Heart left ventricle (tissue), 16 donors: ENCODE data around the gene CYLC1. TPM values are rescaled to one million over a fixed set of nuclear protein-coding genes. Genes with fewer than 3 reads are reported as not detected.

Experiments
- ATAC-seq, 4 donors: fragments of 200-7000 bp; cut with Tn5 transposase; one replicate each; pipeline ENCODE4 v1.9.1; 2020 to 2022; ENCODE audit warnings: moderate library complexity in 4 of 4, mild to moderate bottlenecking in 3 of 4, moderate number of reproducible peaks in 1 of 4
- DNase-seq, 5 donors: peaks; one replicate each; pipeline ENCODE4 v3.0.0-alpha.2; 2020
- H3K27ac ChIP-seq, 12 donors: fragments of 200-600 bp; sonication (generic) in 4 of 12; one replicate each; pipeline versions ENCODE4 v1.5.0 to v1.8.0; 2016 to 2022; ENCODE audit warnings: mild to moderate bottlenecking in 2 of 12
- H3K27me3 ChIP-seq, 9 donors: fragments of 200-600 bp; sonication (generic) in 2 of 9; one replicate each; pipeline versions ENCODE4 v1.5.1 to v1.8.0; 2016 to 2022; ENCODE audit warnings: mild to moderate bottlenecking in 3 of 9
- H3K36me3 ChIP-seq, 9 donors: fragments of 200-600 bp; sonication (generic) in 2 of 9; one replicate each; pipeline versions ENCODE4 v1.5.0 to v1.8.0; 2018 to 2022; ENCODE audit warnings: mild to moderate bottlenecking in 2 of 9
- H3K4me1 ChIP-seq, 12 donors: fragments of 200-600 bp; sonication (generic) in 4 of 12; one replicate each; pipeline versions ENCODE4 v1.5.0 to v1.8.0; 2016 to 2022; ENCODE audit warnings: mild to moderate bottlenecking in 3 of 12
- H3K4me3 ChIP-seq, 12 donors: fragments of 200-600 bp; sonication (generic) in 4 of 12; one replicate each; pipeline versions ENCODE4 v1.5.0 to v1.8.0; 2017 to 2022; ENCODE audit warnings: mild to moderate bottlenecking in 9 of 12, moderate library complexity in 4 of 12
- H3K9me3 ChIP-seq, 12 donors: fragments of 200-600 bp; sonication (generic) in 4 of 12; one replicate each; pipeline versions ENCODE4 v1.5.0 to v1.8.0; 2016 to 2022; ENCODE audit warnings: mild to moderate bottlenecking in 1 of 12
- CTCF ChIP-seq, 12 donors: fragments of 200-600 bp; sonication (generic) in 4 of 12; IDR thresholded peaks; one replicate each; pipeline versions ENCODE4 v1.5.0 to v1.8.0; 2018 to 2022; ENCODE audit warnings: antibody characterized with exemption in 12 of 12, mild to moderate bottlenecking in 5 of 12
- POLR2A ChIP-seq, 2 donors: fragments of 450-650 bp; IDR thresholded peaks; one replicate each; pipeline ENCODE4 v1.6.1; 2017; ENCODE audit warnings: antibody characterized with exemption in 2 of 2, mild to moderate bottlenecking in 2 of 2, moderate library complexity in 2 of 2
- WGBS, 4 donors: extraction: QIAGEN DNeasy Blood & Tissue Kit in 2 of 4; methylation state at CpG; one replicate each; pipeline versions ENCODE4 v1.1.5 to v1.1.7; 2013 to 2018; 5-methylcytosine and 5-hydroxymethylcytosine counted together
- intact Hi-C, 10 donors: fragments of 100-400 bp; cut with DNase I; formaldehyde crosslinking; loops; one replicate each; pipeline versions ENCODE4 v1.11.1 to v1.14.2; 2022
- polyA plus RNA-seq, 2 donors: library from polyadenylated mRNA; stranded (reverse); fragments of 200-250 nt; gene quantifications; one replicate each; pipeline ENCODE4 v1.2.3, GENCODE V29; 2013
- total RNA-seq, 9 donors: library from RNA; depleted of rRNA in 2 of 9; stranded (reverse); fragments of >200 nt in 2 of 9; fragmentation: NEBNext Ultra II Directional in 3 of 9; extraction: Animal tissue kit (Norgen Biotek cat#: 25700) in 3 of 9; gene quantifications; one replicate each; pipeline versions ENCODE4 v1.1.0 to v1.2.4, GENCODE V29; 2016 to 2023
- donor health status: ischemic (EF 13 %, LVEDD 7.1; RV severe dilation, severe dysfunction).
- donor health status: healthy with polysubstance abuse.
- donor health status: DM: no; HTN: yes; CAD: no.
- donor health status: DM: no; HTN: no; CAD: no.
- donor health status: ischemic (EF 25% LVEDD 6.9; RV normal size, moderate dysfunction).
- donor health status: ischemic (EF 25% LVEDD 5.7; RV mildly dilated, moderate dysfunction).
- donor health status: healthy.
- donor health status: DM: yes; HTN: yes; CAD: no.
- donor health status: ischemic (EF 35%, LVEDD 5.7; RV mildly dilated, moderate dysfunction).
- donor health status: nonischemic (EF 11% LVEDD 7.7; RV severe dilation, severe dysfunction).
- donor health status: DM: yes; HTN: yes; CAD: no.
- donor health status: PGD.
- donor health status: ischemic (EF 29% LVEDD 5.4; RV normal size, mild dysfunction).
- donor health status: nonischemic (EF 23%, LVEDD 6.1; RV moderate dilation, normal function).

Gene CYLC1
- total and polyA plus RNA-seq, 11 donors, result not detected

GRCh38 chrX:83847339-83847738 is 13.6 kb upstream of the CYLC1 start:
- TF ChIP-seq POLR2A (IDR thresholded peaks at IDR 0.05) (no peak), CTCF (IDR thresholded peaks at IDR 0.05) (no peak)
- Histone ChIP-seq H3K9me3 (peaks cover 0 to 8% (median 0%) of the 10 kb centered on the region in 12 donors), H3K27ac (no peak overlapping the region), H3K4me1 (no peaks in the 10 kb centered on the region), H3K4me3 (no peak overlapping the region), H3K36me3 (no peaks in the 10 kb centered on the region), H3K27me3 (no peaks in the 10 kb centered on the region)
- intact Hi-C loops, result no loop called here
- DNase-seq (no peak), ATAC-seq (no peak)
- WGBS, 4 donors, result 80 to 94% (median 90%) methylated on average over 5 of the region's 5 CpGs

- Histone ChIP-seq H3K4me1 (no peaks in the 10 kb centered on the region), H3K9me3 (peaks cover 0 to 2% (median 0%) of the 10 kb centered on the region in 12 donors), H3K4me3 (no peak overlapping the region), H3K27me3 (no peaks in the 10 kb centered on the region), H3K36me3 (no peaks in the 10 kb centered on the region), H3K27ac (no peak overlapping the region)
- TF ChIP-seq CTCF (IDR thresholded peaks at IDR 0.05) (no peak), POLR2A (IDR thresholded peaks at IDR 0.05) (no peak)
- no peak for DNase-seq
- intact Hi-C loops, result no loop called here
- 76 to 88% (median 81%) methylated on average over 2 of the region's 2 CpGs for WGBS, 4 donors
- ATAC-seq, result no peak
These were observed 27.6 kb downstream of the CYLC1 start for GRCh38 chrX:83888585-83888984.

GRCh38 chrX:83892433-83892832 is 31.5 kb downstream of the CYLC1 start:
- Histone ChIP-seq H3K4me3 (no peak overlapping the region), H3K36me3 (no peaks in the 10 kb centered on the region), H3K4me1 (no peaks in the 10 kb centered on the region), H3K27ac (no peak overlapping the region), H3K27me3 (peaks cover 0 to 4% (median 0%) of the 10 kb centered on the region in 9 donors), H3K9me3 (no peaks in the 10 kb centered on the region)
- DNase-seq (no peak), ATAC-seq (no peak)
- intact Hi-C loops, result no loop called here
- WGBS, 4 donors, result 64 to 81% (median 72%) methylated on average over 10 to 12 of the region's 12 CpGs
- TF ChIP-seq POLR2A (IDR thresholded peaks at IDR 0.05) (no peak), CTCF (IDR thresholded peaks at IDR 0.05) (no peak)

GRCh38 chrX:83906921-83907320 is 46.0 kb downstream of the CYLC1 start:
- DNase-seq, result no peak
- TF ChIP-seq POLR2A (IDR thresholded peaks at IDR 0.05) (no peak), CTCF (IDR thresholded peaks at IDR 0.05) (no peak)
- Histone ChIP-seq H3K27ac (no peak overlapping the region), H3K27me3 (no peaks in the 10 kb centered on the region), H3K4me3 (no peak overlapping the region), H3K36me3 (no peaks in the 10 kb centered on the region), H3K4me1 (no peaks in the 10 kb centered on the region), H3K9me3 (no peaks in the 10 kb centered on the region)
- ATAC-seq, result no peak
- intact Hi-C loops, result no loop called here
- 89 to 93% (median 90%) methylated on average over 3 of the region's 3 CpGs for WGBS, 4 donors
